ENCODE data around the gene DSC2. TPM values are rescaled to one million over a fixed set of nuclear protein-coding genes. Genes with fewer than 3 reads are reported as not detected.

The DSC2 gene
- total RNA-seq, 2 donors from 2014 or later = 58.4 to 72.4 TPM

- Histone ChIP-seq H3K27ac (ENCODE audit: low read depth, low read length) (no peak overlapping the region), H3K9ac (ENCODE audit: extremely low read depth, low read length, poor library complexity, severe bottlenecking) (no peak overlapping the region), H3K4me3 (ENCODE audit: low read length) (peak overlapping the region; percentile 72), H3K4me1 (ENCODE audit: control insufficient read depth, insufficient read depth, low read length) (peaks cover 2% of the 10 kb centered on the region), H3K9me3 (ENCODE audit: control insufficient read depth, low read length) (no peaks in the 10 kb centered on the region), H3K36me3 (ENCODE audit: control insufficient read depth, insufficient read depth, low read length) (no peaks in the 10 kb centered on the region), H3K27me3 (ENCODE audit: control insufficient read depth, insufficient read depth, low read length, poor library complexity, severe bottlenecking) (peaks cover 69% of the 10 kb centered on the region)
- Mint-ChIP-seq H3K4me1 (peaks cover 20% of the 10 kb centered on the region), H3K27me3 (ENCODE audit: insufficient read depth) (peaks cover 73% of the 10 kb centered on the region), H3K4me3 (peak overlapping the region; percentile 68), H3K27ac (no peak overlapping the region), H3K9me3 (no peaks in the 10 kb centered on the region), H3K36me3 (ENCODE audit: low read depth) (no peaks in the 10 kb centered on the region)
- DNase-seq = no peak
- WGBS, 2 experiments (ENCODE audit: insufficient coverage in 1 of 2, insufficient read length in 1 of 2) = 0 to 2% methylated on average over 3 to 17 of the region's 17 CpGs
- TF ChIP-seq CTCF (conservative IDR thresholded peaks at IDR 0.05) = no peak
These were observed 60.2 kb downstream of the DSC2 start for GRCh38 chr18:31042084-31042405.

- Histone ChIP-seq H3K36me3 (ENCODE audit: control insufficient read depth, insufficient read depth, low read length) (no peaks in the 10 kb centered on the region), H3K9ac (ENCODE audit: extremely low read depth, low read length, poor library complexity, severe bottlenecking) (no peak overlapping the region), H3K27me3 (ENCODE audit: control insufficient read depth, insufficient read depth, low read length, poor library complexity, severe bottlenecking) (peaks cover 69% of the 10 kb centered on the region), H3K4me1 (ENCODE audit: control insufficient read depth, insufficient read depth, low read length) (peaks cover 2% of the 10 kb centered on the region), H3K9me3 (ENCODE audit: control insufficient read depth, low read length) (no peaks in the 10 kb centered on the region), H3K4me3 (ENCODE audit: low read length) (peak overlapping the region; percentile 72), H3K27ac (ENCODE audit: low read depth, low read length) (no peak overlapping the region)
- DNase-seq = peak; percentile 77
- H3K9me3 Mint-ChIP-seq = no peaks in the 10 kb centered on the region
- H3K27me3 Mint-ChIP-seq (ENCODE audit: insufficient read depth) = peaks cover 73% of the 10 kb centered on the region
- H3K4me3 Mint-ChIP-seq = peak overlapping the region; percentile 68
- TF ChIP-seq CTCF (conservative IDR thresholded peaks at IDR 0.05) = no peak
- no peaks in the 10 kb centered on the region for H3K36me3 Mint-ChIP-seq (ENCODE audit: low read depth)
- no peak overlapping the region for H3K27ac Mint-ChIP-seq
- H3K4me1 Mint-ChIP-seq = peaks cover 20% of the 10 kb centered on the region
- 1 to 3% methylated on average over 31 to 52 of the region's 52 CpGs for WGBS, 2 experiments (ENCODE audit: insufficient coverage in 1 of 2, insufficient read length in 1 of 2)
These were observed 60.7 kb downstream of the DSC2 start for GRCh38 chr18:31041271-31042083.

- Mint-ChIP-seq H3K27me3 (ENCODE audit: insufficient read depth) (peaks cover 68% of the 10 kb centered on the region), H3K4me1 (peaks cover 15% of the 10 kb centered on the region), H3K27ac (no peak overlapping the region), H3K9me3 (no peaks in the 10 kb centered on the region), H3K4me3 (peak overlapping the region; percentile 68), H3K36me3 (ENCODE audit: low read depth) (no peaks in the 10 kb centered on the region)
- H3K27ac ChIP-seq (ENCODE audit: low read depth, low read length) = no peak overlapping the region
- peak; percentile 72 for DNase-seq
- H3K9ac ChIP-seq (ENCODE audit: extremely low read depth, low read length, poor library complexity, severe bottlenecking) = no peak overlapping the region
- H3K4me3 ChIP-seq (ENCODE audit: low read length) = peak overlapping the region; percentile 72
- no peaks in the 10 kb centered on the region for H3K36me3 ChIP-seq (ENCODE audit: control insufficient read depth, insufficient read depth, low read length)
- H3K9me3 ChIP-seq (ENCODE audit: control insufficient read depth, low read length) = no peaks in the 10 kb centered on the region
- no peak for TF ChIP-seq CTCF (conservative IDR thresholded peaks at IDR 0.05)
- peaks cover 2% of the 10 kb centered on the region for H3K4me1 ChIP-seq (ENCODE audit: control insufficient read depth, insufficient read depth, low read length)
- WGBS, 2 experiments (ENCODE audit: insufficient coverage in 1 of 2, insufficient read length in 1 of 2) = 9 to 13% methylated on average over 7 to 18 of the region's 18 CpGs
- H3K27me3 ChIP-seq (ENCODE audit: control insufficient read depth, insufficient read depth, low read length, poor library complexity, severe bottlenecking) = peaks cover 69% of the 10 kb centered on the region
These were observed 61.4 kb downstream of the DSC2 start for GRCh38 chr18:31040686-31041270.

Data from endodermal cell (in vitro differentiated cells).